ENCODE data around the gene GYS1. TPM values are rescaled to one million over a fixed set of nuclear protein-coding genes. Genes with fewer than 3 reads are reported as not detected.
A peak's percentile ranks its signal among the peaks of the same experiment; 100 is the strongest.

GYS1 gene
- total and polyA plus RNA-seq, 8 donors, result 13.0 to 63.6 (median 26.0) TPM

- Histone ChIP-seq H3K27me3 (no peaks in the 10 kb centered on the region), H3K9me3 (no peaks in the 10 kb centered on the region), H3K36me3 (peaks cover 43 to 87% (median 85%) of the 10 kb centered on the region in 4 donors), H3K27ac (no peak overlapping the region), H3K4me3 (no peak overlapping the region), H3K4me1 (no peaks in the 10 kb centered on the region)
- intact Hi-C loops (cut with DNase I; ENCODE audit: low total_unique reads), result no loop called here
- TF ChIP-seq POLR2A (IDR thresholded peaks at IDR 0.05), result no peak
- TF ChIP-seq CTCF (IDR thresholded peaks at IDR 0.05), result no peak
- TF ChIP-seq POLR2AphosphoS5 (IDR thresholded peaks at IDR 0.05), result no peak
- TF ChIP-seq EP300 (IDR thresholded peaks at IDR 0.05), result no peak
- no peak for DNase-seq
- 91 to 97% (median 95%) methylated on average over 7 of the region's 7 CpGs for WGBS, 5 donors
Observed at GRCh38 chr19:49004964-49005614, 12.0 kb upstream of the GYS1 start.

GRCh38 chr19:49004133-49004532 is 11.0 kb upstream of the GYS1 start:
- 93 to 98% (median 98%) methylated on average over 15 of the region's 15 CpGs for WGBS, 5 donors
- no peak for DNase-seq

GRCh38 chr19:48999481-49000325 is 6.6 kb upstream of the GYS1 start:
- 55 to 66% (median 59%) methylated on average over 11 to 16 of the region's 16 CpGs for WGBS, 5 donors
- Histone ChIP-seq H3K36me3 (peaks cover 7 to 45% (median 37%) of the 10 kb centered on the region in 4 donors), H3K27ac (no peak overlapping the region), H3K4me3 (no peak overlapping the region), H3K4me1 (peaks cover 3 to 10% (median 7%) of the 10 kb centered on the region in 4 donors), H3K9me3 (no peaks in the 10 kb centered on the region), H3K27me3 (no peaks in the 10 kb centered on the region)
- TF ChIP-seq EP300 (IDR thresholded peaks at IDR 0.05) (no peak), CTCF (IDR thresholded peaks at IDR 0.05) (peak in 5 of 7 experiments; percentile 30 to 55 (median 51))
- intact Hi-C loops (cut with DNase I; ENCODE audit: low total_unique reads), result no loop called here
- peak; percentile 65 to 81 for DNase-seq

More at GRCh38 chr19:49004133-49004532, 11.0 kb upstream of the GYS1 start:
- Histone ChIP-seq H3K27ac (no peak overlapping the region), H3K36me3 (peaks cover 35 to 87% (median 79%) of the 10 kb centered on the region in 4 donors), H3K4me3 (no peak overlapping the region), H3K4me1 (no peaks in the 10 kb centered on the region), H3K9me3 (no peaks in the 10 kb centered on the region), H3K27me3 (no peaks in the 10 kb centered on the region)
- intact Hi-C loops (cut with DNase I; ENCODE audit: low total_unique reads), result no loop called here
- TF ChIP-seq EP300 (IDR thresholded peaks at IDR 0.05) (no peak), CTCF (IDR thresholded peaks at IDR 0.05) (no peak), POLR2AphosphoS5 (IDR thresholded peaks at IDR 0.05) (no peak), POLR2A (IDR thresholded peaks at IDR 0.05) (no peak)

- Histone ChIP-seq H3K27ac (no peak overlapping the region), H3K27me3 (no peaks in the 10 kb centered on the region), H3K4me1 (peaks cover 12 to 18% (median 15%) of the 10 kb centered on the region in 4 donors), H3K36me3 (peaks cover 0 to 28% (median 20%) of the 10 kb centered on the region in 4 donors), H3K4me3 (no peak overlapping the region), H3K9me3 (no peaks in the 10 kb centered on the region)
- DNase-seq, result peak; percentile 56 to 59
- WGBS, 5 donors, result 67 to 80% (median 74%) methylated on average over 3 to 5 of the region's 5 CpGs
- TF ChIP-seq EP300 (IDR thresholded peaks at IDR 0.05) (no peak), CTCF (IDR thresholded peaks at IDR 0.05) (peak in 2 of 7 experiments; percentile 13 to 33)
- intact Hi-C loops (cut with DNase I; ENCODE audit: low total_unique reads), result no loop called here
Observed at GRCh38 chr19:48997972-48998371, 4.9 kb upstream of the GYS1 start.

All from stomach (tissue), 9 donors.